ENCODE results near the gene MANF. TPM values are rescaled to one million over a fixed set of nuclear protein-coding genes. Genes with fewer than 3 reads are reported as not detected.

Gene MANF
- total RNA-seq, 1 donor from 2014 or later: 42.2 TPM

DNA sequence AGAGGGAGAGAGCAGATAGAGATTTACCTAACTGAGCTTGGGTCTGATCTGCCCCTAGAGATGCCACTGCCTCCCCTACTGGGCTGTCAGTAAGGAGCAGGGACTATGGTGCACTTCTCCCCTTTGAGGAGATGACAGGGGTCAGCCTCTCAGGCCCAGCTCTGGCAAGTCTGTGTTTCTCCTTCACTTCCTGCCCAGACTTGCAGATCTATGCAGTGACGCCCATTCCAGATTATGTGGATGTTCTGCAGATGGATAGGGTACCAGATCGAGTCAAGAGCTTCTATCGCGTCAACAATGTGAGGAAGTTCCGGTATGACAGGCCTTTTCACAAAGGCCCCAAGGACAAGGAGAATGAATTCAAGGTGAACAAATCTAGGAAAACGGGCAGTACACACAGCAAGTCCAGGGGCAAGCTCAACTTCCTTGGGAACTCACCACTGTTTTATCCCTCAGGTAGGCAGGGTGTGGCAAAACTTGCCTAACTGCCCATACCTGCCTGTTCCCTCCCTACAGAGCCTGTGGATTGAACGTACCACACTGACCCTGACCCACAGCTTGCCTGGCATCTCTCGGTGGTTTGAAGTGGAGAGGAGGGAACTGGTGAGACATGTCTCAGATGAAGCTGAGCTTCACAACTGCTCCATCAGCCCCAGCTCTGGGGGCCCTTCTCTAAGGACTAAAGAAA, 29.1 kb upstream of the MANF start:
- H3K4me3 ChIP-seq: no peak overlapping the region
- no peaks in the 10 kb centered on the region for H3K27me3 ChIP-seq
- no peaks in the 10 kb centered on the region for H3K36me3 ChIP-seq
- no peak overlapping the region for H3K27ac ChIP-seq
- intact Hi-C loops (cut with DNase I): no loop called here
- H3K9me3 ChIP-seq: no peaks in the 10 kb centered on the region
- no peak for TF ChIP-seq POLR2AphosphoS5 (IDR thresholded peaks at IDR 0.05; ENCODE audit: insufficient read depth in 1 of 2, low read depth in 1 of 2)
- no peak for TF ChIP-seq CTCF (IDR thresholded peaks at IDR 0.05)
- TF ChIP-seq POLR2A (IDR thresholded peaks at IDR 0.05): no peak
- H3K4me1 ChIP-seq: no peaks in the 10 kb centered on the region
- no peak for DNase-seq (ENCODE audit: extremely low spot score in 2 of 2)

GRCh38 chr3:51357856-51358255, 27.2 kb upstream of the MANF start:
- H3K27ac ChIP-seq: no peak overlapping the region
- H3K4me1 ChIP-seq: no peaks in the 10 kb centered on the region
- H3K36me3 ChIP-seq: no peaks in the 10 kb centered on the region
- H3K27me3 ChIP-seq: no peaks in the 10 kb centered on the region
- no peak overlapping the region for H3K4me3 ChIP-seq
- no peaks in the 10 kb centered on the region for H3K9me3 ChIP-seq
- intact Hi-C loops (cut with DNase I): no loop called here
- TF ChIP-seq CTCF (IDR thresholded peaks at IDR 0.05) (no peak), POLR2AphosphoS5 (IDR thresholded peaks at IDR 0.05; ENCODE audit: insufficient read depth in 1 of 2, low read depth in 1 of 2) (no peak), POLR2A (IDR thresholded peaks at IDR 0.05) (no peak)
- DNase-seq (ENCODE audit: extremely low spot score in 2 of 2): no peak

GRCh38 chr3:51358981-51359380, 26.1 kb upstream of the MANF start:
- Histone ChIP-seq H3K27me3 (no peaks in the 10 kb centered on the region), H3K9me3 (no peaks in the 10 kb centered on the region), H3K4me1 (no peaks in the 10 kb centered on the region), H3K4me3 (no peak overlapping the region), H3K27ac (no peak overlapping the region), H3K36me3 (no peaks in the 10 kb centered on the region)
- intact Hi-C loops (cut with DNase I): no loop called here
- no peak for DNase-seq (ENCODE audit: extremely low spot score in 2 of 2)
- TF ChIP-seq CTCF (IDR thresholded peaks at IDR 0.05): no peak
- TF ChIP-seq POLR2A (IDR thresholded peaks at IDR 0.05): no peak
- no peak for TF ChIP-seq POLR2AphosphoS5 (IDR thresholded peaks at IDR 0.05; ENCODE audit: insufficient read depth in 1 of 2, low read depth in 1 of 2)

GRCh38 chr3:51360806-51361205, 24.3 kb upstream of the MANF start:
- Histone ChIP-seq H3K9me3 (no peaks in the 10 kb centered on the region), H3K27ac (no peak overlapping the region), H3K4me3 (no peak overlapping the region), H3K4me1 (no peaks in the 10 kb centered on the region), H3K27me3 (no peaks in the 10 kb centered on the region), H3K36me3 (no peaks in the 10 kb centered on the region)
- TF ChIP-seq POLR2AphosphoS5 (IDR thresholded peaks at IDR 0.05; ENCODE audit: insufficient read depth in 1 of 2, low read depth in 1 of 2) (no peak), POLR2A (IDR thresholded peaks at IDR 0.05) (no peak), CTCF (IDR thresholded peaks at IDR 0.05) (no peak)
- no peak for DNase-seq (ENCODE audit: extremely low spot score in 2 of 2)
- intact Hi-C loops (cut with DNase I): no loop called here

DNA sequence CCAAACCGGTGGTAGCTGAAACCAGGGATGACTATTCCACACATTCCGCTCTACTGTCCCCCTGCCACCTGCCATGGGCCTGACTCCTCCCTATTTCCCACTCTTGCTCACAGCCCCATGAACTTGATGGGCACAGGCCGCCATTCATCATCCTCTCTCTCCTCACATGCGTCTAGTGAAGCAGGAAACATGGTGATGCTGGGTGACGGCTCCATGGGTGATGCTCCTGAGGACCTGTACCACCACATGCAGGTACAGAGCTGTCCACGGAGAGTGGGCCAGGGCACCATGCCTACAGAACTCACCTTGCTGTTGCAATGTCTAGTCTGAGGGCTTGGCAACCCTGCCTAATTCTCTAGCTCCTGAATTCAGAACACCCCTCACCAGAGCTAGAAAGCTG, 23.3 kb upstream of the MANF start:
- Histone ChIP-seq H3K9me3 (no peaks in the 10 kb centered on the region), H3K27me3 (no peaks in the 10 kb centered on the region), H3K36me3 (no peaks in the 10 kb centered on the region), H3K4me3 (no peak overlapping the region), H3K4me1 (no peaks in the 10 kb centered on the region), H3K27ac (no peak overlapping the region)
- intact Hi-C loops (cut with DNase I): no loop called here
- DNase-seq (ENCODE audit: extremely low spot score in 2 of 2): no peak
- no peak for TF ChIP-seq POLR2A (IDR thresholded peaks at IDR 0.05)
- TF ChIP-seq CTCF (IDR thresholded peaks at IDR 0.05): no peak
- TF ChIP-seq POLR2AphosphoS5 (IDR thresholded peaks at IDR 0.05; ENCODE audit: insufficient read depth in 1 of 2, low read depth in 1 of 2): no peak
